ENCODE results near the gene SNX27. TPM values are rescaled to one million over a fixed set of nuclear protein-coding genes. Genes with fewer than 3 reads are reported as not detected.

Gene SNX27
- total RNA-seq, 1 donor from 2014 or later = 33.9 TPM

DNA sequence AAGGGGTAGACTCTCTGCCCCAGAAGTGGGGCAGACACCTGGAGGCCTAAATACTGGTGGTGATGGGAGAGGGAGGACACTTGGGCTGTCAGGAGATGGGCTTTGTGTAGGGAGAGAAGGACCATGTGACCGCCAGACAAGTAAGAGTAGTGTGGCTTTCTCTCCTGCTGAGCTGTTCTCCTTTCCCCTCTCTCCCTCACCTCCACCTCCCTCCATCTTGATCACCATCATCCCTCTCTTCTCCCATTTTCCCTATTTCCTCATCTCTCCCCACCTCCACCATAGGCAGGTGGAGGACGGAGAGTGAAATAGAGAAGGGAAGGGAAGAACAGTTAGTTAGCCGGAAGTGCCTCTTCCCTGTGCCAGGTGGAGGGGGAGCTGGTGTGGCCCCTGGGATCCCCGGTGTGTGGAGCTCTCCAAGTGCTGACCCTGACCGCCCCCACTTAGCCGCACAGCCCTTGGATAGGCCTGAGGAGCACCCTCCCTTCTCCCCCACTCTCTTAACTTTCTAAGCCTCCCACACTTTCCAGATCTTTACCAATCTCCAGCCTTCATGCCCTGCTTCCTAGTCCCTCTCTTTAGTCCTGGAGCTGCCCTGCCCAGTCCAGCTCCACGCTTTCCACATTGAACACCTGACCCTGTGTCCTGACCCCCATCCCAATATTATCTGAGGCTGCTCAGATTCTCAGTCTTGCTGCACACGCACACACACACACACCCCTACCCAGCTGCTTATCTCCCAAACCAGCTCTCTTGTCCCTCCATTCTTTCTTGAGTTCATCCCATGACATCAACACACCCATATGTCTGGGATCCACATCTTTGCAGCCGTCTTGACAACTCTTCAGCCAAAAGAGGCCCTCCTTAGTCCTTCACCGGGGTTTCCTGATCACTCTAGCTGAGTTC lies 103.2 kb downstream of the SNX27 start:
- no peak overlapping the region for H3K27ac Mint-ChIP-seq (ENCODE audit: unreplicated experiment)
- H3K4me1 Mint-ChIP-seq (ENCODE audit: unreplicated experiment) = peaks cover 16% of the 10 kb centered on the region
- H3K27me3 Mint-ChIP-seq (ENCODE audit: unreplicated experiment) = peaks cover 57% of the 10 kb centered on the region
- no peak overlapping the region for H3K4me3 Mint-ChIP-seq (ENCODE audit: unreplicated experiment)
- TF ChIP-seq, protein P1, sequence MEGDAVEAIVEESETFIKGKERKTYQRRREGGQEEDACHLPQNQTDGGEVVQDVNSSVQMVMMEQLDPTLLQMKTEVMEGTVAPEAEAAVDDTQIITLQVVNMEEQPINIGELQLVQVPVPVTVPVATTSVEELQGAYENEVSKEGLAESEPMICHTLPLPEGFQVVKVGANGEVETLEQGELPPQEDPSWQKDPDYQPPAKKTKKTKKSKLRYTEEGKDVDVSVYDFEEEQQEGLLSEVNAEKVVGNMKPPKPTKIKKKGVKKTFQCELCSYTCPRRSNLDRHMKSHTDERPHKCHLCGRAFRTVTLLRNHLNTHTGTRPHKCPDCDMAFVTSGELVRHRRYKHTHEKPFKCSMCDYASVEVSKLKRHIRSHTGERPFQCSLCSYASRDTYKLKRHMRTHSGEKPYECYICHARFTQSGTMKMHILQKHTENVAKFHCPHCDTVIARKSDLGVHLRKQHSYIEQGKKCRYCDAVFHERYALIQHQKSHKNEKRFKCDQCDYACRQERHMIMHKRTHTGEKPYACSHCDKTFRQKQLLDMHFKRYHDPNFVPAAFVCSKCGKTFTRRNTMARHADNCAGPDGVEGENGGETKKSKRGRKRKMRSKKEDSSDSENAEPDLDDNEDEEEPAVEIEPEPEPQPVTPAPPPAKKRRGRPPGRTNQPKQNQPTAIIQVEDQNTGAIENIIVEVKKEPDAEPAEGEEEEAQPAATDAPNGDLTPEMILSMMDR (IDR thresholded peaks at IDR 0.05) = no peak
- H3K9me3 Mint-ChIP-seq (ENCODE audit: unreplicated experiment) = no peaks in the 10 kb centered on the region
- peaks cover 2% of the 10 kb centered on the region for H3K36me3 Mint-ChIP-seq (ENCODE audit: unreplicated experiment)
- DNase-seq (ENCODE audit: extremely low spot score, unreplicated experiment) = no peak

DNA sequence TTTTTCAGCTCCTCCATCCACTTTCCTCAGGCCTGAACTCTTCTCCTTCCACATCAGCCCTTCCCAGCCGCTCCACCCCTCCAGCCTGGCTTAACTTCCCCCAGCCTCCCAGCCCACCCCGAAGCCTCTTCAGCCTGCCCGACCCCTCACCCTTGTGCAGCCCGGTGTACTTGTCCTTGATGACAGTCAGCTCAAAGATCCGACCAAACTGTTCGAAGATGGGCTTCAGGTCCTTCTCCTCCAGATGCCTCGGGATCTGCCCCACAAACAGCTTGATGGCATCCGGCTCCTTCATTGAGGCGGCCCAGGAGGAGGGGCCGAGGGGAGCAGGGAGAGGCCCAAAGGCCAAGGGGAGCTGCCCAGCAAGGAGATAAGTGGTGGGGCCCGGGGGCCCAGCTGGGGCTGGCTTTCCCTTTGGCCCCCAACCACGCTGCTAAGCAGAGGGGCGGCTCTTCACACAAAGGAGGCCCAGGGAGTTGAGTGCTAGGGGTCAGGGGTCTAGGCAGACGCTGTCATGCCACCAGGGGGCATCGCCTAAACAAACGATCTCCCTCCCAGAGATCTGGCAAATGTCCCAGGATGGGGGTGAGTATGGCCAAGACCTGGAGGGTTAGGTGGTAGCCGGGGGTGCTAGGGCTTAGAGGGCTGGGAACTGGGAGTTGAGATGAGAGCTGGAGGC lies 104.0 kb downstream of the SNX27 start:
- H3K27ac Mint-ChIP-seq (ENCODE audit: unreplicated experiment) = no peak overlapping the region
- peaks cover 23% of the 10 kb centered on the region for H3K4me1 Mint-ChIP-seq (ENCODE audit: unreplicated experiment)
- H3K4me3 Mint-ChIP-seq (ENCODE audit: unreplicated experiment) = no peak overlapping the region
- no peak for DNase-seq (ENCODE audit: extremely low spot score, unreplicated experiment)
- peaks cover 60% of the 10 kb centered on the region for H3K27me3 Mint-ChIP-seq (ENCODE audit: unreplicated experiment)
- peaks cover 2% of the 10 kb centered on the region for H3K36me3 Mint-ChIP-seq (ENCODE audit: unreplicated experiment)
- TF ChIP-seq, protein P1 (IDR thresholded peaks at IDR 0.05) = no peak
- H3K9me3 Mint-ChIP-seq (ENCODE audit: unreplicated experiment) = no peaks in the 10 kb centered on the region

DNA sequence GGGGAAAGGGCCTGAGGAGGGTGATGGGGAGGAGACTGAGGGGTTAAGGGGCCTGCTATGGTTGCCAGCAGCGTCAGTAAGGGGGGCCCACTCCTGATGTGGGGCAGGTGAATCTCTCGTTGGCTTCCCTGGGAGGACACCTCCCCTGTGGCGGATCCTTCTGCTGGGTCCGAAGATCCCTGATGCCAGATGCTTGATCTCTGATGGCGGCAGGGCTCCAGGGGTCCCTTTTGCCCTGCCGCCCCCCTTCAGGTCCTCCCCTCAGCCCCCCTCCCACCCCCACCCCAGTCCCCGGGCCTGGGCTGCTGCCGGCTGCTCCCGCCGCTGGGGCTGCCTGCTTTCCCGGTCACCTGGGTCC lies 104.5 kb downstream of the SNX27 start:
- Mint-ChIP-seq H3K27me3 (ENCODE audit: unreplicated experiment) (peaks cover 60% of the 10 kb centered on the region), H3K27ac (ENCODE audit: unreplicated experiment) (no peak overlapping the region)
- TF ChIP-seq, protein P1 (IDR thresholded peaks at IDR 0.05) = no peak

DNA sequence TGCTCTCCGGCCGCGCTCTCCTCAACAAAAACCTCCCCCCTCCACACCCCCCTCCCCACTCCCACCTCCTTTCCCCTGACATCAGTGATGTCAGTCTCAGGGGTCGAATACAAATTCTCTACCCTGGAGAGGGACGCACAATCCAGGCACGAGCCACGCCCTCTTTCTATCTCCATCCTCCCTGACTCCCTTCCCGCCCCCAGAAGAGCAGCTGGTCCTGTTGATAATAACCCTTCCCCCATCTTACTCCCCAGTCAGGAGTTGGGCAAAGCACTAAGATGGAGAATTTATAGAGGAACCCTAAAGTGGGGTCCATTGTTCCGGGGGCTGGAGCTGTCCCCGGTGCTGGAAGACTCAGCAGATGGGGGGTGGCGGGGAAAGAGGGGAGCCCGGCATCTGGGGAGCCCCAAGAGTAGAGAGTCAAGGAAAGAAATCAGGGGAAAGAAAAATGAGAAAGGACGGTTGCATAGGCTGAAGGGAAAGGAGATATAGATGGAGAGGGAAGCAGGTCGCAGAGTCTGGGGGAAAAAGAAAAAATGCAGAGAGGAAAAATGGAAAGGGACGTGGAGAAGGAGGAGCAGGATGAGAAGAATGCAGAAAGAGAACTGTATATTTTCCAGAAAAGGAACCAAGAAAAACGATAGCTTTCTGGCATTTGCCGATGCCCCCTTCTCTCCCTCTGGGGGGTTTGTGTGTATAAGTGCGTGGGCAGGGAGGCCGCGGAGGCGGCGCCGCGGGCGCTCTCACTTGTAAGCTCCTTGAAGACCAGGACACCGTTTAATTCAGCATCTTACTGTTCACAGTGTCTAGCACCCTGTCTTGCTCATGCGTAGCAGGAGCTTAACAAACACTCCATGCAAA lies 105.2 kb downstream of the SNX27 start, which contains the start of gene CELF3:
CELF3 (minus strand) TSS at position 33 of the 861 bp plus-strand sequence. CDS start 783 bp downstream, outside the sequence.
- no peak for DNase-seq (ENCODE audit: extremely low spot score, unreplicated experiment)
- Mint-ChIP-seq H3K4me1 (ENCODE audit: unreplicated experiment) (peaks cover 33% of the 10 kb centered on the region), H3K36me3 (ENCODE audit: unreplicated experiment) (peaks cover 2% of the 10 kb centered on the region), H3K4me3 (ENCODE audit: unreplicated experiment) (peak within 1 kb of the TSS; percentile 66), H3K27ac (ENCODE audit: unreplicated experiment) (no peak within 1 kb of the TSS), H3K9me3 (ENCODE audit: unreplicated experiment) (no peaks in the 10 kb centered on the region), H3K27me3 (ENCODE audit: unreplicated experiment) (peaks cover 60% of the 10 kb centered on the region)
- TF ChIP-seq, protein P1 (IDR thresholded peaks at IDR 0.05) = no peak

More for the DNA sequence above, 104.5 kb downstream of the SNX27 start:
- no peak for DNase-seq (ENCODE audit: extremely low spot score, unreplicated experiment)
- Mint-ChIP-seq H3K36me3 (ENCODE audit: unreplicated experiment) (peaks cover 2% of the 10 kb centered on the region), H3K4me3 (ENCODE audit: unreplicated experiment) (no peak overlapping the region), H3K4me1 (ENCODE audit: unreplicated experiment) (peaks cover 26% of the 10 kb centered on the region), H3K9me3 (ENCODE audit: unreplicated experiment) (no peaks in the 10 kb centered on the region)

Data from osteocyte (in vitro differentiated cells).